ENCODE data around the gene MEN1.

Gene MEN1

DNA sequence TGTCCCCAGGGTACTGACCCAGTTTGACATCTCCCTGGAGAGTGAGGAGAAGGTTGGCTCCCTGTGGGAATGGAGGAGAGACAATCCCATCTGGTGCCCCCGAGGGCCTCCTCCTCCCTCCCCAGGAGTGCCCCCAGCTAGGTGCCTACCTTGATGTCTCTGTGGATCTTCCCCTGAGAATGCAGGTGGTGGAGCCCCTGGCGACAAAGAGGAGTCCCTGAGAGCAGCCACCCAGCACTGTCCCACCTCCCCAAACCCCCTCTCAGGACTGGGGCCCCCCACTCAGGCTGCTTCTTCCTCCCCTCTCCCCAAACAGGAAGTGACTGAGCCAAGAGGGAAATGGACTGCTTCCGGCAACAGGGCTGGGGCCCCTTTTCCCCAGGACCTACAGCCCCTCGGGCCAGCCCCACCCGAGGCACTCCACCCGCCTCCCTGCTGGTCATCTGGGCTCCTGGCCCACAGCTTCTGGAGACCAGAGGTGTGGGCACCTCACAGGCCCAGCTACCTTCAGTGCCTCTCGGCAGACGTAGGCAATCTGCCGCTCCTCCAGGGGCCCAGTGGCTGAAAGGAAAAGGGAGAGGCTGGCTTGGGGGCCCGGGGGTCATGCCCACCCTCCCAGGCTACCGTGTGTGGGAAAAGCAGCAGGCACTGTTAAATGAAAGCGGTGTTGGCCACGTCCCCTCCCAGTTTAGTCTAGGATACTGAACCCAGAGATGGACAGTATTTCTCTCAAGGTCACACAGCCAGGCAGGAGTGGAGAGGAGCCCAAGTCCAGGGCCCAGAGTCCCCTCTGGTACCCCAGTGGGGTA, 8.6 kb downstream of the MEN1 start:
- DNase-seq (ENCODE audit: low spot score) = no peak

DNA sequence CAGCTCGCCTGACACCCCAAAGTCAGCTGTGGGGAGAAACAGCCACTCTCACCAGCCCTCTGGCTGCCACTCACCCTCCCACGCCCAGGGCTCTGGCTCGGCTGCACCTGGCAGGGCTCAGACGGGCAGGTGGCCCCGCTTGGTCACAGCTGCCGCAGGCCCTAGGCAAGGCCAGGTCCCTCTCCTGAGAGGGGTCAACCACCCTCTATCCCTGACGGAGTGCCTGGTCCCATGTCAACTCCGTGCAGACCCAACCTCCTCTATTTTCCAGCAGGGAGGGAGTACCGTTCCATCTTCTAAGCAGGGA, 9.2 kb downstream of the MEN1 start:
- DNase-seq (ENCODE audit: low spot score) = no peak

DNA sequence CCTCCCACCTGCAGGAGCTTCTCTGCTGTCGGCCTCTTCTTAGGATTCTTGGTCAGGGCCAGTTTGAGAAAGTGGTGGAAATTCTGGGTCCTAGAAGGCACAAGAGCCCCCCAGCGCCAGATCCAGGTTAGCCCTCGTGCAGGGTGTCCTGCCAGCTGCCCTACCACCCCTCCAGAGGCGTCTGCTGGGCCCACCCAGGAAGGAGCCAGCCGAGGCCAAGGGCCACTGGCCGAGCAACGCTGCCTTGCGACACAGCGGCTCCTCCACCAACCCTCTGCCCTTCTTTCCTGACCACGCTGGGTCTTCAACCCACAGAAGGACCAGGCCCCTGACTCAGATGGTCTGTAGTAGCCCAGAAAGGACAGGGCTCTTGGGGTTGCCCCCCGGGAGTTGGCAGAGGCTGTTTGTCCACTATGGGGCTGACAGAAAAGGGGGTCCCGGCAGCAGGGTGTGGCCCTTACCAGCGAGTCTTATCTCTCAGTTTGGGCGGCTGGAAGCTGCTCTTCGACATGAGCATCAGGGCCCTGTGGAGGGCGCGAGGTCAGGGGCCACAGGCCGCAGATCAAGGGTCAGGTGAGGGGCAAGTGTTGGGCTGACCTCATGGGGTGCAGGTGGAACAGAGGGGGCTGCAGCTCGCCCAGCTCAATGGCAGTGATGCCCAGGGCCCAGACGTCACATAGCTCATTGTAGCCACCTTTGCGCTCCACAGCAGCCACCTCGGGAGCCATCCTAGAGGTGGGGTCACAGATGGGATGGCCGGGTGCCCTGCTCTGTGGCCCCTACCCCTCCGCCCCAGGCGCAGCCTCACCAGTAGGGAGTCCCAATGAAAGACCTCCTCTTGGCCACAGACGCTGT, 9.8 kb downstream of the MEN1 start:
- no peak for DNase-seq (ENCODE audit: low spot score)

GRCh38 chr11:64799623-64800302, 10.6 kb downstream of the MEN1 start:
- no peak for DNase-seq (ENCODE audit: low spot score)

DNA sequence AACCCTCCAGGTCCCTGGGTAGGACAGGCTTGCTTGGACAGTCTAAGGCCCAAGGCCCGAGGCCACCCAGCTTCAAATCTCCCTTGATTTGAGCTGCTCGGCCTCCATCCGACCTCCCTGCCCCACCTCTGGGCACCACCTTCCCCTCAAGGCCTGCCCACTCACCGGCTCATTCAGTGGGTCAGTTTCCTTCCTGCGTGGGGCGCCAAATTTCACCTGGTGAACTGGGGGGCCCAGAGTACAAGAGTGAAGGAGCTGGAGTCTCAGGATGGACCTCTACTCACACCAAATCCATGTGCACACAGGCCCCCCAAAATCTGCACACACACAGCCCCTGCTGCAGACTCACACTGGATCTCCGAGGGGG, 11.1 kb downstream of the MEN1 start:
- no peak for DNase-seq (ENCODE audit: low spot score)

DNA sequence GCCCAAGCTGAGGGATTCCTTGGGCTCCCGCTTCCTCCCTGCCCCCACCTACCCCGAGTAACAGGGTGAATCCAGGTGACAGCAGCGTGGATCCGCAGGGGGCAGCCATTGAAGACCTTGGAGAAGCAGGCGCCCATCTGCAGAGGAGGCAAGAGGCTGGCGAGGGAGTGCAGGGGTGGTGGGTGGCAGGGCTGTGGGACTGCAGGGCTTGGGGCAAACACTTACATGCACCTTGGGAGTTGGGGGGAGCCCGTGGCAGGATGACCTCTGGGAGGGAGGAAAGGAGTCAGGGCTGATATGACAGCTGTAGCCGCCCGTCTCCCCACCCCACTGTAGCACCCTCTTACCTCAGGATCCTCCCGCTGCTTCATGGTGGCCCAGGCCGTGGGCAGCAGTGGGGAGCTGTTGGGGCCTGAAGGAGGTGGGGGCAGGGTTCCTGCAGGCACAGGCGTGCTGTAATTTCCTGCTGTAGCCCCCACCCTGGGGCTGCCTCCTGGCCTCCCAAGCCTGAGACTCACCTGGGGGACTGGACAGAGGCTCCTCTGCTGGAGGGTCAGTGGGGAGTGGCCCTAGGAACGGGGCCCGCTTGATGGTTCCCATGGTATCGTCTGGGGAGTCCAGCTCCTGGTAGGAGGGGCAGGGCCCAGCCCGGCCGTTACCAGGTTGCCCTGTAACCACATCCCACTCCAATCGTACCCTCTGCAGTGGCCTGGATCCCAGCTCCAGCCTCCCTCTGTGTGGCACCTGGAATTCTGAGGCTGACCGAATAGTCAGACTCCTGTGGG, 13.4 kb downstream of the MEN1 start:
- DNase-seq (ENCODE audit: low spot score) = no peak

DNA sequence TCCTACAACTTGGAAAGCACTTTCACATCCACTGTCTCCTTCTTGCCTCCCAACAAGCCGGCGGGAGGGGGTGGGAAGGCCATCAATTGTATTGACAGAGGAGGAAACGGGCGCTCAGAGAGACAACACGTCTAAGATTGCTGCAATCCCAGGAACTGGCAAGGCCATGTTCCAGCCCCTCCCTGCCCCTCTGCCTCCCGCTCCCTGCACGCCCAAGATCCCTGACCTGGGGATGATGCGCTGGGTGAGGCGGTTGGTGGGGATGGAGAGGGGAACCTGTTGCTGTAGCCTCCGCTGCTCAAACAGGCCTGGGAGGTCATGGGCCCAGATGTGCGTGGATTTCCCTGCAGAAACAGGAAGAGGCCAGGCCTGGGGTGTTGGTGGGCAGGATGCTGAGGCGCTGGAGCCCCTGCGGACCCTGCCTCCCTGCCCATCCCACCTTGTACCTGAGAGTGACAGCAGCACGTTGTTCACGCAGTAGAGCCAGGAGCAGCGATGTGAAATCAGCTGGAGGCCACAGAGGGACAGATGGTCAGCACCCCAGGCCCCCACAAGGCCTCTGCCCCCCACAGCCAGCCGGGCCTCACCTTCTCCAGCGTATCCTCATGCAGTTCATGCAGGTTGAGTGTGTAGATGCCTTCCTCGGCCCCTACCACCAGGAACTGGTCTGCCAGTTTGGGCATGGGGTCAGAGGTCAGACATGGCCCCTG, 14.1 kb downstream of the MEN1 start:
- DNase-seq (ENCODE audit: low spot score) = no peak

GRCh38 chr11:64794526-64794925, 15.8 kb downstream of the MEN1 start:
- DNase-seq (ENCODE audit: low spot score) = no peak

GRCh38 chr11:64793271-64794160, 16.8 kb downstream of the MEN1 start:
- DNase-seq (ENCODE audit: low spot score) = no peak

- DNase-seq (ENCODE audit: low spot score) = no peak
These were observed 17.9 kb downstream of the MEN1 start for GRCh38 chr11:64792482-64792881.

- no peak for DNase-seq (ENCODE audit: low spot score)
These were observed 18.5 kb downstream of the MEN1 start for GRCh38 chr11:64791781-64792291.

DNA sequence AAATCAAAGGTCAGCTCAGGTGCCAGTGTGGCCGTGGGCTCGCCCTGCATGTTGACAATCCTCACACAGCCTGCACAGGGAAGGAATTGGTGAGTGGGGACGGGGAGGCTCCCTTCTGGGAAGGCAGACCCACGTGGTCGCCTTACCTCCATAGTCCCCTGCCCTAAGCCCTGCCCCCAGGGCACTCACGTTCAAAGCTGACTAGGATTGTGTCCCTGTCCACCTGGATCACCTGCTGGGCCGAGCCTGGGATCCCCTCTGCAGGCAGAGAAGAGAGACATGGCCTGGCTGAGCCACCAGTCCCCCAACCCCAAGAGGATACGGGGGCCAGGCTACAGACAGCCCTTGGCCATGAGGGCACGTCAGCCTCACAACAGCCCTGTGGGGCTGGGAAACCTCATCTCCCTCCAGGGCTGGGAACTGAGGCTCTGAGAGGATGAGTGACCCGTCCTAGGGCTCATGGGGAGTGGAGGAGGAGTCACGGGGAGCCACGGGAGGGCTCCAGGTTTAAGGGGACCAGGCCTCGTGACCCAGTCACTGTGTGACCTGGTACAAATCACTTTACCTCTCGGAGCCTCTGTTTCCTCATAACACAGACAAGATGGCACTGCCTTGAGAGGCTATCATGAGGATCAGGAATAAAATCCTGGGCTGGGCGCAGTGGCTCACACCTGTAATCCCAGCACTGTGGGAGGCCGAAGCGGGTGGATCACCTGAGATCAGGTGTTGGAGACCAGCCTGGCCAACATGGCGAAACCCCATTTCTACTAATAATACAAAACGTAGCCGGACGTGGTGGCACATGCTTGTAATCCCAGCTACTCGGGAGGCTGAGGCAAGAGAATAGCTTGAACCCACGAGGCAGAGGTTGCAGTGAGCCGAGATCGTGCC, 19.9 kb downstream of the MEN1 start:
- no peak for DNase-seq (ENCODE audit: low spot score)

DNA sequence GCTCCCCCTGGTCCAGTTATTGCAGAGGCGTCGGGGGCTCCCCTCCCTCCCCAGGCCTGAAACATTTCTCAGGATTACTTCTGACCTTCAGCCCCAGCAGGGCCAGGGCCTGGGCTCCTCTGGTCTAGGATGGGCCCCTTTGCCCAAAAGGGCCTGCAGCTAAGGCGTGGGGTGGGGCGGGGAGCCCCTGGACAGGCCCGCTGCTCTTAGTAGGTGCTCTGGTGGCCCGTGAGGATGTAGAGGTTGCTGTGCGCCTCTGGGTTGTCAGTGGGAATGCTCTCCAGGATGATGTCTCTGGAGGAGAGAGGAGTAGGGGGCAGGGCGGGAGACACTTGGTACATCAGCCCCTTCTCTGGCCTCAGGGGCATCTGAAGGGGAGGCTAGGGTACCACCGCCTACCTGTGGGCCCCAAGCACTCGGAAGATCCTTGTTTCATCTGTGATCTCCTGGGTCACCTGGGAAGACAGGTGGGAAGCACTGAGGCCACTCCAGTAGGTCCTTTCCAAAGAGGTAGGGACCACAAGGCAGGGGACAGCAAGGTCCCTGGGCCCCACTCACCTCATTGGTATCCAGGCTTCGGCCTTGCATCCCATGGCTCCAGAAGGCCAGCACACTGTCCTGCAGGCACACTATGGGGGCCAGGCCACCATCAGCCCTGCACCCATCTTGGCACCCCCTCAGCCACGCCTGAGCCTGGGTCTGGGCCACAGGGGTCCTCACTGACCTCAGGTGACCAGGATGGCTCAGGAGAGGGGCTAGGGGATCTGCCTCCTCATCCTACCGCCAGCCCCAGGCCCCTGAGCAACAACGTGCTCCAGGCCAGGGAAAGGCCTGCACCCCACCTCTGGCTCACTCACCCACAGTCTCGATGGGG, 20.8 kb downstream of the MEN1 start:
- DNase-seq (ENCODE audit: low spot score) = no peak

DNA sequence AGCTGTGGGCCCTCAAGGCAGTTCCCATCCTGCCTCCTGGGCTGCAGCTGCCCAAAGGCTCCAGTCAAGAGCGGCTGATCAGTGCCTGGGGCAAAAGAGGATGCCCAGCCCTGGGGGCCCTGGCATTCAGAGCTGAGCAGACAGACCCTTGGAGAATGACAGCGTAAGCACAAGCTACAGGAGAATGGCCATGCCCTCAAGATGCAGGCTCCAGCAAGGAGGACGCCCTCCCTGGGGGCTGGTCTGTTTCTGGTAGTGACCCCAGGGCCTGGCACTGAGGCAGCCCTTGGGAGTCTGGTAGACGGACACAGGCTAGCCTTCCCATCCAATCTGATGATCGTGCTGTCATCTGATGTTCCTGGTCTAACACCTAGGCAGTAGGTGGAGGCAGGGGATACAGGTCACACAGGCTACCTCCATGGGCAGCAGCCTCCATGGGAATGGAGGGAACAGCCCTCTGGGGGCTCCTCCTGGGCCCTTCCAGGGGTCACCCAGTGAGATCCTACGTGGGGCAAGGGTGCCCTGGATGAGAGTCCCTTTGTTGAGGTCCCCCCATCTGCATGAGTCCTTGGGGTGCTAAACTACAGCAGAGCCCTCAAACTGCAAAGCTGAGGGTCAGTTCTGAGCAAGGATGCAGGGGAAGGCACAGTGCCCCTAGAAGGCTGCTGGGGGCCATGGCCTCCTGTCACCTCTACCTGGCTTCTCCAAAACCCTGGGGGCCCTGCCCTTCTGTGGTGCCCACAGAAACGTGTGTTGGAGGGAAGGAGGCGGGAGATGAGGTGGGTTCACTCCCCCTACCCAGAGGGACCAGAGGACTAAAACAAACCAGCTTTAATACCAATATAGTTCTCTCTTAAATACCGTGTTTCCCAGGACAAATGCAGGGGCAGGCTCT, 21.8 kb downstream of the MEN1 start:
- no peak for DNase-seq (ENCODE audit: low spot score)

- peak; percentile 49 for DNase-seq (ENCODE audit: low spot score)
These were observed 22.6 kb downstream of the MEN1 start for GRCh38 chr11:64787526-64788320.

DNA sequence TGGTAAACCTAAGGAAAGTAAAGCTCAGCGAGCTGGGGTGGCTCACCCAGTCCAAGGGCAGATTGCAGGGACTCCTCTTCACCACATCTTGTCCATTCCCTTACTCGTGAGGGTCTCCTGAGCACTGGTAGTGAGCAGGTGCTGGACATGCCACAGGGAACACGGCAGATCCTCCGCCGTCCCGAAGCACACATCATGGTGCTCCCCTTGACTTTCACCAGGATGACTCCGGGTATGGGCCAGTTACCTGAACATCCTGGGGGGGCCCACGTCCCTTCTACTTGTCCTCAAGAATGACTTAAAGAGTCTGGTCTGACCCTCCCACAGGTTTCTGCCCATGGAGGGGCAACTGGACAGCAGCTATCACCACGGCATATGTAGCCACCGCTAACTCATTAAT, 24.0 kb downstream of the MEN1 start:
- DNase-seq (ENCODE audit: low spot score) = no peak

All from CD4-positive, alpha-beta T cell treated with Interleukin-6 at 100 ng/mL for 8 hours (primary cell).